ENCODE measurements around the gene CCDC171.
"Not testable (repeated sequence)": the region's sequence is repeated elsewhere in the genome, so short reads cannot be mapped to it uniquely, and the experiment has no call there.

DNA sequence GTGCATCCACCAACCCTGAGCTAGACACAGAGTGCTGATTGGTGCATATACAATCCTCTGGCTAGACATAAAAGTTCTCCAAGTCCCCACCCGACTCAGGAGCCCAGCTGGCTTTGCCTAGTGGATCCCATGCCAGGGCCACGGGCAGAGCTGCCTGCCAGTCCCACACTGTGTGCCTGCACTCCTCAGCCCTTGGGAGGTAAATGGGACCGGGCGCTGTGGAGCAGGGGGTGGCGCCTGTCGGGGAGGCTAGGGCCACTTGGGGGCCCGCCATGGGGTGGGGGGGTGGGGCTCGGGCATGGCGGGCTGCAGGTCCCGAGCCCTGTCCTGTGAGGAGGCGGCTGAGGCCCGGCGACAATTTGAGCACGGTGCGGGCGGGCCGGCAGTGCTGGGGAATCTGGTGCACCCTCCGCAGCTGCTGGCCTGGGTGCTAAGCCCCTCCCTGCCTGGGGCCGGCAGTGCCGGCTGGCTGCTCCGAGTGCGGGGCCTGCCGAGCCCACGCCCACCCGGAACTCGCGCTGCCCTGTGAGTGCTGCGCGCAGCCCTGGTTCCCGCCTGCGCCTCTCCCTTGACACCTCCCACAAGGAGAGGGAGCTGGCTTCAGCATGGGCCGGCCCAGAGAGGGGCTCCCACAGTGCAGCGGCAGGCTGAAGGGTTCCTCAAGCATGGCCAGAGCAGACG lies 257.5 kb downstream of the CCDC171 start:
- TF ChIP-seq, protein P1, sequence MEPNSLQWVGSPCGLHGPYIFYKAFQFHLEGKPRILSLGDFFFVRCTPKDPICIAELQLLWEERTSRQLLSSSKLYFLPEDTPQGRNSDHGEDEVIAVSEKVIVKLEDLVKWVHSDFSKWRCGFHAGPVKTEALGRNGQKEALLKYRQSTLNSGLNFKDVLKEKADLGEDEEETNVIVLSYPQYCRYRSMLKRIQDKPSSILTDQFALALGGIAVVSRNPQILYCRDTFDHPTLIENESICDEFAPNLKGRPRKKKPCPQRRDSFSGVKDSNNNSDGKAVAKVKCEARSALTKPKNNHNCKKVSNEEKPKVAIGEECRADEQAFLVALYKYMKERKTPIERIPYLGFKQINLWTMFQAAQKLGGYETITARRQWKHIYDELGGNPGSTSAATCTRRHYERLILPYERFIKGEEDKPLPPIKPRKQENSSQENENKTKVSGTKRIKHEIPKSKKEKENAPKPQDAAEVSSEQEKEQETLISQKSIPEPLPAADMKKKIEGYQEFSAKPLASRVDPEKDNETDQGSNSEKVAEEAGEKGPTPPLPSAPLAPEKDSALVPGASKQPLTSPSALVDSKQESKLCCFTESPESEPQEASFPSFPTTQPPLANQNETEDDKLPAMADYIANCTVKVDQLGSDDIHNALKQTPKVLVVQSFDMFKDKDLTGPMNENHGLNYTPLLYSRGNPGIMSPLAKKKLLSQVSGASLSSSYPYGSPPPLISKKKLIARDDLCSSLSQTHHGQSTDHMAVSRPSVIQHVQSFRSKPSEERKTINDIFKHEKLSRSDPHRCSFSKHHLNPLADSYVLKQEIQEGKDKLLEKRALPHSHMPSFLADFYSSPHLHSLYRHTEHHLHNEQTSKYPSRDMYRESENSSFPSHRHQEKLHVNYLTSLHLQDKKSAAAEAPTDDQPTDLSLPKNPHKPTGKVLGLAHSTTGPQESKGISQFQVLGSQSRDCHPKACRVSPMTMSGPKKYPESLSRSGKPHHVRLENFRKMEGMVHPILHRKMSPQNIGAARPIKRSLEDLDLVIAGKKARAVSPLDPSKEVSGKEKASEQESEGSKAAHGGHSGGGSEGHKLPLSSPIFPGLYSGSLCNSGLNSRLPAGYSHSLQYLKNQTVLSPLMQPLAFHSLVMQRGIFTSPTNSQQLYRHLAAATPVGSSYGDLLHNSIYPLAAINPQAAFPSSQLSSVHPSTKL (CRISPR knock-in tag; IDR thresholded peaks at IDR 0.05), result not testable (repeated sequence)
- not testable (repeated sequence) for TF ChIP-seq ZFP36 (IDR thresholded peaks at IDR 0.05; ENCODE audit: borderline replicate concordance, low read depth, low read length, partially characterized antibody); ZBTB8A (CRISPR knock-in tag; IDR thresholded peaks at IDR 0.05; ENCODE audit: borderline replicate concordance, low read depth); SMAD3 (CRISPR knock-in tag; IDR thresholded peaks at IDR 0.05); JUN (CRISPR knock-in tag; IDR thresholded peaks at IDR 0.05); MEIS2 (CRISPR knock-in tag; IDR thresholded peaks at IDR 0.05); ZBTB43 (CRISPR knock-in tag; conservative IDR thresholded peaks at IDR 0.05); CBX5 (CRISPR knock-in tag; IDR thresholded peaks at IDR 0.05; ENCODE audit: borderline replicate concordance); AHR (CRISPR knock-in tag; IDR thresholded peaks at IDR 0.05)

All from HepG2 (cell line).